ENCODE results near the gene ATCAY. TPM values are rescaled to one million over a fixed set of nuclear protein-coding genes. Genes with fewer than 3 reads are reported as not detected.

ATCAY gene
- total RNA-seq, 1 donor from 2014 or later, result 15.8 TPM

GRCh38 chr19:3910105-3910504 lies 29.6 kb downstream of the ATCAY start:
- TF ChIP-seq EZH2 (IDR thresholded peaks at IDR 0.05) (no peak), CTCF (IDR thresholded peaks at IDR 0.05) (no peak), EZH2phosphoT487 (IDR thresholded peaks at IDR 0.05) (no peak)
- Histone ChIP-seq H3F3A (ENCODE audit: low read depth) (no peaks in the 10 kb centered on the region), H3K79me2 (ENCODE audit: low read depth) (no peaks in the 10 kb centered on the region), H3K27me3 (no peaks in the 10 kb centered on the region), H3K4me2 (no peak overlapping the region), H3K36me3 (no peaks in the 10 kb centered on the region), H3K27ac (no peak overlapping the region), H3K4me3 (no peak overlapping the region), H4K20me1 (ENCODE audit: low read depth) (no peaks in the 10 kb centered on the region), H3K9me3 (ENCODE audit: low read depth) (peaks cover 4% of the 10 kb centered on the region), H3K4me1 (no peaks in the 10 kb centered on the region), H3K9ac (no peak overlapping the region), H2AFZ (replicated peaks) (no peak overlapping the region)
- Mint-ChIP-seq H3K9me3 (peaks cover 10% of the 10 kb centered on the region), H3K4me1 (no peaks in the 10 kb centered on the region), H3K27me3 (ENCODE audit: insufficient read depth, low read depth) (peaks cover 8% of the 10 kb centered on the region), H3K27ac (no peak overlapping the region), H3K4me3 (no peak overlapping the region), H3K36me3 (peaks cover 8% of the 10 kb centered on the region)
- DNase-seq (ENCODE audit: low spot score), result no peak

GRCh38 chr19:3914199-3914598 lies 33.7 kb downstream of the ATCAY start:
- H3K4me1 ChIP-seq, result no peaks in the 10 kb centered on the region
- peaks cover 13% of the 10 kb centered on the region for H3K36me3 Mint-ChIP-seq
- no peak overlapping the region for H3K9ac ChIP-seq
- no peak overlapping the region for H3K27ac ChIP-seq
- no peaks in the 10 kb centered on the region for H3K79me2 ChIP-seq (ENCODE audit: low read depth)
- no peak overlapping the region for H3K27ac Mint-ChIP-seq
- H3K36me3 ChIP-seq, result no peaks in the 10 kb centered on the region
- H3K4me3 Mint-ChIP-seq, result no peak overlapping the region
- H3K27me3 ChIP-seq, result no peaks in the 10 kb centered on the region
- no peak for DNase-seq (ENCODE audit: low spot score)
- no peaks in the 10 kb centered on the region for H3K4me1 Mint-ChIP-seq
- no peaks in the 10 kb centered on the region for H4K20me1 ChIP-seq (ENCODE audit: low read depth)
- H3K9me3 Mint-ChIP-seq, result peaks cover 13% of the 10 kb centered on the region
- no peaks in the 10 kb centered on the region for H3F3A ChIP-seq (ENCODE audit: low read depth)
- TF ChIP-seq CTCF (IDR thresholded peaks at IDR 0.05) (no peak), EZH2 (IDR thresholded peaks at IDR 0.05) (no peak), EZH2phosphoT487 (IDR thresholded peaks at IDR 0.05) (no peak)
- H3K9me3 ChIP-seq (ENCODE audit: low read depth), result peaks cover 4% of the 10 kb centered on the region
- no peak overlapping the region for H3K4me3 ChIP-seq
- no peak overlapping the region for H3K4me2 ChIP-seq
- H3K27me3 Mint-ChIP-seq (ENCODE audit: insufficient read depth, low read depth), result peaks cover 15% of the 10 kb centered on the region
- H2AFZ ChIP-seq (replicated peaks), result no peak overlapping the region

- peaks cover 8% of the 10 kb centered on the region for H3K36me3 Mint-ChIP-seq
- no peak overlapping the region for H3K9ac ChIP-seq
- no peak for DNase-seq (ENCODE audit: low spot score)
Observed at GRCh38 chr19:3916033-3916432, 35.5 kb downstream of the ATCAY start.

More at GRCh38 chr19:3916033-3916432, 35.5 kb downstream of the ATCAY start:
- Mint-ChIP-seq H3K9me3 (peaks cover 4% of the 10 kb centered on the region), H3K27ac (no peak overlapping the region), H3K27me3 (ENCODE audit: insufficient read depth, low read depth) (peaks cover 10% of the 10 kb centered on the region), H3K4me3 (peak overlapping the region; percentile 3), H3K4me1 (no peaks in the 10 kb centered on the region)
- Histone ChIP-seq H3K27me3 (no peaks in the 10 kb centered on the region), H3K9me3 (ENCODE audit: low read depth) (no peaks in the 10 kb centered on the region), H3K79me2 (ENCODE audit: low read depth) (no peaks in the 10 kb centered on the region), H2AFZ (replicated peaks) (no peak overlapping the region), H3K4me2 (no peak overlapping the region), H4K20me1 (ENCODE audit: low read depth) (no peaks in the 10 kb centered on the region), H3K36me3 (no peaks in the 10 kb centered on the region), H3K27ac (no peak overlapping the region), H3K4me1 (no peaks in the 10 kb centered on the region), H3F3A (ENCODE audit: low read depth) (no peaks in the 10 kb centered on the region), H3K4me3 (no peak overlapping the region)
- TF ChIP-seq EZH2phosphoT487 (IDR thresholded peaks at IDR 0.05) (no peak), EZH2 (IDR thresholded peaks at IDR 0.05) (no peak), CTCF (IDR thresholded peaks at IDR 0.05) (no peak)
